ENCODE data around the gene SCAF11.

Gene SCAF11

GRCh38 chr12:45981075-45981837 lies 9.1 kb downstream of the SCAF11 start:
- no peak for DNase-seq

- DNase-seq, result no peak
These were observed 9.8 kb downstream of the SCAF11 start for GRCh38 chr12:45980540-45980939.

- DNase-seq, result no peak
These were observed 12.3 kb downstream of the SCAF11 start for GRCh38 chr12:45978108-45978507.

- DNase-seq, result no peak
These were observed 12.8 kb downstream of the SCAF11 start for GRCh38 chr12:45977620-45978019.

GRCh38 chr12:45975506-45975905 lies 14.9 kb downstream of the SCAF11 start:
- DNase-seq, result no peak

GRCh38 chr12:45974883-45975282 lies 15.5 kb downstream of the SCAF11 start:
- no peak for DNase-seq

GRCh38 chr12:45974171-45974719 lies 16.1 kb downstream of the SCAF11 start:
- DNase-seq, result no peak

- DNase-seq, result no peak
These were observed 16.8 kb downstream of the SCAF11 start for GRCh38 chr12:45973526-45973925.

GRCh38 chr12:45970391-45970790 lies 20.0 kb downstream of the SCAF11 start:
- no peak for DNase-seq

GRCh38 chr12:45969084-45969483 lies 21.3 kb downstream of the SCAF11 start:
- no peak for DNase-seq

- no peak for DNase-seq
These were observed 23.9 kb downstream of the SCAF11 start for GRCh38 chr12:45966486-45966885.

- DNase-seq, result no peak
These were observed 27.6 kb downstream of the SCAF11 start for GRCh38 chr12:45962553-45963325.

GRCh38 chr12:45959728-45960127 lies 30.6 kb downstream of the SCAF11 start:
- DNase-seq, result no peak

- DNase-seq, result no peak
These were observed 31.3 kb downstream of the SCAF11 start for GRCh38 chr12:45959025-45959424.

- DNase-seq, result no peak
These were observed 41.8 kb downstream of the SCAF11 start for GRCh38 chr12:45948546-45948945.

GRCh38 chr12:45946435-45946834 lies 43.9 kb downstream of the SCAF11 start:
- DNase-seq, result no peak

GRCh38 chr12:45944771-45945170 lies 45.6 kb downstream of the SCAF11 start:
- no peak for DNase-seq

GRCh38 chr12:45939759-45940158 lies 50.6 kb downstream of the SCAF11 start:
- DNase-seq, result no peak

GRCh38 chr12:45938566-45938965 lies 51.8 kb downstream of the SCAF11 start:
- DNase-seq, result no peak

GRCh38 chr12:45934956-45935355 lies 55.4 kb downstream of the SCAF11 start:
- DNase-seq, result no peak

GRCh38 chr12:45933504-45933903 lies 56.9 kb downstream of the SCAF11 start:
- DNase-seq, result no peak

GRCh38 chr12:45930369-45930768 lies 60.0 kb downstream of the SCAF11 start:
- no peak for DNase-seq

- no peak for DNase-seq
These were observed 62.1 kb downstream of the SCAF11 start for GRCh38 chr12:45928309-45928708.

GRCh38 chr12:45918818-45919217 lies 71.6 kb downstream of the SCAF11 start:
- no peak for DNase-seq

All from islet precursor cell (in vitro differentiated cells).